HG03432 (cell line): Measurements from ENCODE around the gene COL9A2.

Experiments used
- ATAC-seq: cut with Tn5 transposase; IDR thresholded peaks from one replicate; pipeline ENCODE4 v1.9.1; 2021; ENCODE audit warnings: mild to moderate bottlenecking, moderate library complexity; ENCODE audit not compliant: unreplicated experiment

Gene COL9A2

DNA sequence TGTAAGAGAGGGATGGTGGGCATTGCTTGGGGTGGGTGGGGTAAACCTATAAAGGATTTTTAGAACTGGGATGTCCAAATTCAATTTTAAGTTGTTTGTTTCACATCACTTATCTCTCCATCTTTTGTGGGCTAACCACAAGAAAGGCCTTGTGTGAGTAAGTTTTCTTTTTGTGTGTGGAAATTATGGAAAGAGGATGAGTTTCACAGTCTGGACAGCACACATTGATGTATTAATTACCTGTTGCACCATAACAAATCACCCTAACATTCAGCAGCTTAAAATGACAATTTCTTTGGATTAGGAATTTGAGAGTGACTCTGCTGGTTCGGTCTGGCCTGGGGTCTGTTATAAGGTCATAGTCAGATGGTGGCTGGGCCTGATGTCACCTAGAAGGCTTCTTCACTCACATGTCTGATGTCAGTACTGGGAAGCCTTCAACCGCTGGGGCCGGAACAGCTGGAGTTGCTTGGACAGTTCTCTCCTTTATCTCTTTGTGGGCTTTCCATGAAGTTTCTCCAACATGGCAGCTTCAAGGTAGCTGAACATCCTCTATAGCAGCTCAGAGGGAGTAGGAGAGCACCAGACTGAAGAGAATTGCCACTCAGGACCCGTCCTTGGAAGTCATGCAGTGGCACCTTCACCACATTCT is 2.0 kb upstream of the COL9A2 start:
- ATAC-seq = no peak

DNA sequence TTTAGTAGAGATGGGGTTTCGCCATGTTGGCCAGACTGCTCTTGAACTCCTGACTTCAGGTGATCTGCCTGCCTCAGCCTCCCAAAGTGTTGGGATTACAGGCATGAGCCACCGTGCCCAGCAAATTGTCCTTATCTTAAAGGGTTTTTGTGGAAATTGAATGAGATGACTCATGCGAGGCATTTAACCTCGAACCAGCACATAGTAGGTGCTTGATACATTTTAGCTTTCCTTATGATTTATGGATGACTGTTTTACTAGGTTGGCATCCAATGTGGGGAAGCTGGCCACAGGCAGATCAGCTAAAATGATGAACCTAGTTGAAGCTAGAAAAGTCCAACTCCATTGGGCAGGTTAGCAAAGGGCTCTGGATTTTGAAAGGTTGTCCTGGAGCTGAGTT is 1.4 kb upstream of the COL9A2 start:
- ATAC-seq = no peak

DNA sequence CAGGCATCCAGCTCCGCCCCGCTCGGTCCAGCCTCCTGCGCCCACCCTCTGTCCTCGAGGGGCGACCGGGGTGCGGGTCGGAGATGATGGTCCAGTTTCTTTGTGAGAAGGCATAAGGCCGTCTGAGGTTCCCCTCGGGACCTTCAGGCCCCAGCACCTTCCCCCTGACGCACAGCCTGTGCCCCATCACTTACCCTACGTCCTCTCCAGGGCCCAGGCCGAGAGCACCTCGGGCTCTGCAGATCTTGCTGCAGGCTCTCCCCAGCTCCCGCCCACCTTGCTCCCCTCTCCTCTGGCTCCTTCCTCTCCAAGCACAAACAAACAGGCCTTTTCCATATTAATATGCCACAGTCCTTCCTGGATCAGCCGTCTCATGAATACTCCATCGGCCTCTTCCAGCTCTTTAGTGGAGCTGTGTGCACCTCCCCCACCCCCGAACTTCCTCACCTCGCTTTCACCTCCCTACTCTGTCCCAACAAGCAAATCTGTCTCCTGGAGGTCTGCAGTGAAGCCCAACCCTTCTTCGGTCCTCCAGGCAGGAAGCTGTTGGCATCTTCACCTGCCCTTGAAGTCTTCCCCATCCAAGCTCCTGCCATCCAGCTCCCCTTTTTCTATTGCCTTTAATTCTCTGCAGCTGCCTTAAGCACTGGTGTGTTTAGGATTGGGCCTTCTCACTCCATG is 448 bp upstream of the COL9A2 start:
- ATAC-seq = no peak

DNA sequence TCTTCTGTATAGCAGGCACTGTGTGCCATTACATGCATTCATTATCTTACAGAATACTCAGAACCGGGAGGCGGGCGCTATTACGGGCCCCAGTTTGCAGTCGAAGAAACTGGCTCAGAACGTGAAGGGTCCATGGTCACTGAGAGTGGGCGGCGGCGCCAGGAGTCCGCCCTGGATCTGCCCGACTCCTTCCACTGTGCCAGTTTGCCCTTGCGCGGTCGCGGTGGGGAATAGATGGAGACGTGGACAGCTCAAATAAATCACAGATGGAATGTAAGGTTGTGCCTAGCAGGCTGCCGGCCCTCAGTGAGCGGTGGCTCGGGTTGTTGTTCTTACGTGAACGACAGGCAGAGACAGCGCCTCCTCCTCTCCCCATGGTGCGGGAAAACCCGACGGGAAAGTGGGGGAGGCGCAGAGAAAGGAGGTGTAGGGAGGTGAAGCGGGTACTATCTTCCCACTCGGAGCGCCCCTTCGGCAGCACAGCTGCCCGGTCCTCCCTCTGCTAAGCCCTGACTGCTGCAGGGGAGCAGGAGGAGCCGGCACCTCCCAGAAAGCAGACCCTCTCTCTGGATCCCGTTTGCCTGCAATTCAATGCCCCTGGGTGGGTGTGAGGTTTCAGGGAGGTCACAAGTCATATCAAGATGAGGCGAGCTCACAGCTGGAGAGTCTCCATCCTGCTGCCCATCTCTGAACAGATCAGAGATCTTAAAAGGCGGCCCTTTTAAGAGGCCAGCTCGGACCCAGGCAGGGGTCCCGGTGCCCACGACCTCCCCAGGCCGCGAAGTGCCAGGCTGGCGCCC is 1.1 kb downstream of the COL9A2 start:
- ATAC-seq = no peak

DNA sequence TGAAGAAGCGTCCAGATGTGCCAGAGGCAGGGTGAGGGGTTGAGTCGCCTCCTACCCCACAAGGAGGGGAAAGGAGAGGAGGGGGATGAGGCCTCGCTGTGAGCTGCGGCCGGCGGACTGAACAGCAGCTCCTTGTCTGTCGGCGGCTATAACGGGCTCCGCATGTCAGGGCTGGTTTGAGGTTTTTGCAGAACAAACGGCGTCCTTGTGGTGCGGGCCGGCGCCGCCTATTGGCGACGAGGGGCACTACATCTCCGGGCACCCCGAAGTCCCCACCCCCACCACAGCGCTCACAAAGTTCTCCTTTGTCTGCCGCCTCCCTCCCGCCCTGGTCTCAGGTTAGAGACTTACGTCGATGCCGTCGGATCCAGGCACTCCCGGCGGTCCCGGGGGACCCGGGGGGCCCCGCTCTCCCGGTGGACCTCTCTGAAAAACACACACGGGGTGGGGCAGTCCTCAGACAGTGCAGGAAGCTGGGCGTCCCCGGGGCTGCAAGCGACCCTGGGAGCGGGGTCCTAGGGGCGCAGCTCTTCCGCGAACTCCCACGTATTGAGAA is 1.8 kb downstream of the COL9A2 start:
- peak; percentile 48 for ATAC-seq

DNA sequence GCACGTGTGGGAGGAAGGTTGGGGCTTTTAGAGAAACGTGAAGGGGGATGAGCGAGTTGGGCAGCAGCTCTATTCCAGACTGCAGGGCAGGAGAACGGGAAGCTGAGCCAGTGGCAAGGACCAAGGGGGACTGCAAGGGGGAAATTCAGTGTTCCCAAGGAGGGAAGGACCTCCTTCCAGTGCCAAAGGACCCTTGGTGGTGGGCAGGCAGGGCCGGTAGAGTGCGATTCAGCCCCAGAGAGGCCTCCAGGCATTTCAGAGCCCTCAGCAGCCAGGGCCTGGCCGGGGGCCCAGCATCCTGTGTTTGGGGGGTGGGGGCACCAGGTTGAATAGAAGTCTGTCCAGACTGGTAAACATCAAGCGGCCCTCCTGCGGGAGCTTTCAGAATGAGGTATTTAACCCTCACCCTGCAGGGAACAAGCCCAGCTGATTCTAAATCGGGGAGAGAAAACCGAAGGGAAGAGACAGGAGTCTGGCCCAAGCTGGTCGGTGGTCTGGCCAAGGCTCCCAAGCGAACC is 2.3 kb downstream of the COL9A2 start:
- ATAC-seq = no peak

DNA sequence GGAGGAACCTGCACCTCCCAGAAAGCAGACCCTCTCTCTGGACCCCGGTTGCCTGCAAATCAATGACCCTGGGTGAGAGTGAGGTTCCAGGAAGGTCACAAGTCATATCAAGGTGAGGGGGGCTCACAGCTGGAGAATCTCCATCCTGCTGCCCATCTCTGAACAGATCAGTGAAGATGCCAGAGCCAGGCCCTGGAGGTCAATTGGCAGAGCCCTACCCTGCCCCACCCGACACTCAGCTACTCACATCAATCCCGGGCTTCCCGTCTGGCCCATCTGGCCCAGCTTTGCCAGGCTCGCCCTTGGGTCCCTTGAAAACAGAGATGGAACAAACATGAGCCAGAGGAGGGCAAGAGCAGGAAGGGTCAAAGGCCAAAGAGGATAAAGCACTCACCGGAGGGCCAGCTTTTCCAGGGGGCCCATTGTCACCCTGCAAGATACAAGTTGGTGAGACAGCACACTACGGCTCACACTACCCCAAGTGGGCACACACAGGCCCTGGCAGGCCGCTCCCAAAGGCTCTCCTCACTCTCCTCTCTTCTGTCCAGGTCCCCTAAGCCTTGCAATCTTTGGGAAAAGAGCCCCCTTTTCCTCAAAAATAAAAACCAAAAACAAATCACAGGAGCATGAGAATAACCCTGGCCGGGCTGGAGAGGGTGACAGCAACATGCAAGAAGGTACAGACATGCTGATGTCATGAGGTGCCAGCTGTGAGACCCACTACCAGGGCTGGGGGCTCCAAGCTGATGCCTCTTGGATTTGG is 2.9 kb downstream of the COL9A2 start:
- ATAC-seq = no peak

DNA sequence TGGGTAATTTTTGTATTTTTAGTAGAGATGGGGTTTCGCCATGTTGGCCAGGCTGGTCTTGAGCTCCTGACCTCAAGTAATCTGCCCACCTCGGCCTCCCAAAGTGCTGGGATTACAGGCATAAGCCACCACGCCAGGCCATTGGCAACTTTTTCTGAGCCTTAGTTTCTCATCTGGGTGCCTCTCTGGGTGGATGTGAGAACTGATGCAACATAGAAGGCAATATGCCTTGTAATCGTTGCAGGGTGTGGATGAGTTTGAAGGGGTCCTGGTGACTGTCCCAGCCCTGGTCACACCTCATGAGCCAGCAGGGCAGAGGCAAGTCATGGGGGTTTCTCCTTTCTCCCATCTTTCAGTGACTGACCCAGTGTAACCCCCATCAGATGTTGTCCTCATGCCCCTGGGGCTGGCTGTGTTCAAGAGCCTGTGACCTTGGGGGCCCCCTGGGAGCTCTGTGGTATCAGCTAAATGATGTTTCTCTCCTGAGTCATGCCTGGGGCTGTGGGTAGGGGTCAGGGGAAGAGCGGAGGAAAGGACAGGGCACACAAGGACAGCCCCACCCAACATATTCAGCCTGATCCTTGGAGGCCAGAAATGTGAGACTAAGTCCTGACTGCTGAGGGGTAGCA is 3.6 kb downstream of the COL9A2 start:
- ATAC-seq = no peak

DNA sequence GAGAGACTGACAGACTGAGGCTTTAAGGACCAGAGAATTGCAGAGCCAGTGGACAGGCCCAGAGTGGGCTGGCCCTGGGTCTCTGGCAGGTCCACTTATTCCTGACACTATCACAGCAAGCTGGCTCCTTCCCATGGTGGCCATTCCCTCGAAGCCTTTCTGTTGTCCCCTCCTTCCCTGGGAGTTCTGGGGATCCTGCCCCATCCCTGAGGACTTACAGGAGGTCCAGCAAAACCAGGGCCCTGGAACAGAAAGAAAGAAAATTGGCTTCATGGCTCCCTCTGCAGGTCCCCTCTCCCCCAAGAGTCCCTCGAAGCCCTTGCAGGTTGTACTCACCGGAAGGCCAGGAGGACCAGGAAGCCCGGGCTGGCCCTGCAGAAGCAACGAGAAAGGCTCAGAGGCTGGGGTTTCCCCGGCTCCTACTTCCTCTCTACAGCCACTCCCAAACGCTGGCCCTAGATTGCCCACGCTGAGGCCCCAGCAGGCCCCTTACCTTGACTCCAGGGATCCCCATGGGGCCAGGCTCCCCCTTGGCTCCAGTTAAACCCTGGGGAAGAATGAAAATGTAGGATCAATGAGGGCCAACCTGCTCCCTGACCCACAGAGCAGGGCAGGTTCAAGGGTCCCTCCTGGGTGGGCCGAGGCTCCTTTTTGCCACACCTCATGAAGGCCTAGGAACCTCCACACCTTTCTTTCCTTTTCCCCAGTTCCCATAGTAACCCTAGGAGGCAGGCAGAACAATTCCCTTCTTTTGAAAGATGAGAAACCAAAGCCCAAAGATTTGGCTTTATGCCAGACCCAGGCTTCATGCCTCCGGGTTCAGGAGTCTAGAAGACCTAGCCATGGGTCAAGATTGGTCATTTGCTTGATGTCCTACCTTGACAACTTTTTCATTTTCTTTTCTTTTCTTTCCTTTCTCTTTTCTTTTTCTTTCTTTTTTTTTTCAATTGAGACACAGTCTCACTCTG is 4.6 kb downstream of the COL9A2 start:
- no peak for ATAC-seq

DNA sequence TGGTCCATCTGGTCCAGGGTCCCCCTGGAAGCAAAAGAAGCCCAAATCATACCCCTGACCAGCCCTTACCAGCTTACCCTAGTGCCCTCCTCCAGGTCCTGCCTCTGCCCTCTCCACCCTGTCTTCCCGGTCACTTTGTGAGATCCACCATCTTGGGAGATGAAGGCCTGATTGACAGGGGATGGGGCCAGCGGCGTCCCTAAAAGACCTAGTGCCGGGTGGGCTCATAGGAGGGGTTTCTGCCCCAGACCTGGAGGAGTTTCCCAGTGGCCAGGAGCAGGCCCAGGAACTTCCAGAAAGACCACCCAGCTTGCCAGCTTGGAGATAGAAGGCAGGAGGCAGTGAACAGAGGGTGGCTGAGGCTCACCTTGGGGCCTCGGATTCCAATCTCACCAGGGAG is 5.4 kb downstream of the COL9A2 start:
- no peak for ATAC-seq

DNA sequence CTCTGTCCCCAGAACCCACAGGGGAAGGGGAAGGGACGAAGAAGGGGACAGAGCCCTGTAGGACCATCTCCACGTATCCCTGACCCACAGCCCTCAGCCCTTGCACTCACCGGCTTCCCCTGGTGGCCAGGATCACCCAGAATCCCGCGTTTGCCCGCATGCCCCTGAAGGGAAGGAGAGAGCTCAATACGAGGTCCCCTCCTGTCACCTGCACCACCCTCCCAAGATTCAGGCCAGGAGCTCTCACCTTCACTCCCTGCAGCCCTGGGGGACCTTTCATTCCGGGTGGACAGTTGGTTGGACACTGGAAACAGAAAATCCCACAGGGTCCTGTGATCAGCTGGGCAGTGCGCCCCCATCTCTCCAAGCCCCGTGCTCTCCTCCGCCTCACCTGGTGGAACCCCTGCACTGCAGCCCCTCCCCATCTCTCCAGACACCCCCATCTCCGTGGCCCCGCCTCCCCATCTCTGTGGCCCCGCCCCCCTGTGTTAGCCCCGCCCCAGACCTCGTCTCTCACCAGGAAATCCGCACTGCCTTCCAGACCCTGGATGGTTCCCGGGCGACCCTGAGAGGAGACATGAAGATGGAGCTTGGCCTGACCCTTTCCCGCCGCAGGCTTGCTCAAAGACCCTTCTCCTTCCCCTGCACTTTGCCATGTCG is 6.0 kb downstream of the COL9A2 start:
- ATAC-seq = no peak

DNA sequence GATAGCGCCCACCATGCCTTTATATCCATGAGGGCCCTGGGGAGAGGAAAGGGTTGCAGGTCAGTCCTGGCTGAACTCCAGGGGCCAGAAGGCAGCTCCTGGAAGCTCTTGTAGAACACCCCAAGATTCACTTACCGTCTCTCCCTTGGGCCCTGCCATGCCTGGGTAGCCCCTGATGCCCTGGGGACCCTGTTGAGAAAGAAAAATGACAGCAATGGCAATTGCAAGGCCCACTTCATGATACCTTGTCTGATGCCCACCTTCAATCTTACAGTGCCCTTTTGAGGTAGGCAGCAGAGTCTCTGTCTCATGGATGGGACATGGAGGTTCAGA is 7.0 kb downstream of the COL9A2 start:
- ATAC-seq = no peak

DNA sequence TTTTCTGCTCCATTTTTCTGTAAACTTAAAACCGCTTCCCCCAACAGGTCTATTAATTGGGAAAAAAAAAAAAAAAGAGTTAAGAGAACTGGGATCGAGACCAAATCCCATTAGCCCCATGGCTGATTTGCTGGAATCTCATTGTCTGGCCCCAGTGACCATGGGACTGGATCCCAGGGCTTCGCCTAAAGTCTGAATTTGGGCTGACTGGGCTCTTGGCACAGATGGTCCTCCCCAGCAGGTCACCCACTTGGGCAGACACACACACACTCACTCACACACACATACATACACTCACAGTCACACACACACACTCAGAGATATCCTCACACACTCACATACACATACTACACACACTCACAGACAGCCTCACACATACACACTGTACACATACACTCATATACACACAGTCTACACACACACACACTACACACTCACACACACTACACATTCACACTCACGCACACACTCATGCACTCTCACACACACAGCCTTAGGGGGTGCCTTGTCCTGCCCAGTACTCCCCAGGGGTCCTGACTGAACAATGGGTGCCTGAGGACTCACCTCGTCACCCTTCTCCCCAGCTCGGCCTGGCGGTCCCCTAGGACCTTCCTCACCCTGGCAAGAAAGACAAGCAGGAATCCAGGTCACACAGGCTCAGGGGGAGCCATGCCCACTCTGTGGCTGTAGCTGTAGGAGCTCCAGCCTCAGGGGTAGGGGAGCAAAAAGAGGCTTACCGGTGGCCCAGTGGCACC is 7.5 kb downstream of the COL9A2 start:
- ATAC-seq = no peak

DNA sequence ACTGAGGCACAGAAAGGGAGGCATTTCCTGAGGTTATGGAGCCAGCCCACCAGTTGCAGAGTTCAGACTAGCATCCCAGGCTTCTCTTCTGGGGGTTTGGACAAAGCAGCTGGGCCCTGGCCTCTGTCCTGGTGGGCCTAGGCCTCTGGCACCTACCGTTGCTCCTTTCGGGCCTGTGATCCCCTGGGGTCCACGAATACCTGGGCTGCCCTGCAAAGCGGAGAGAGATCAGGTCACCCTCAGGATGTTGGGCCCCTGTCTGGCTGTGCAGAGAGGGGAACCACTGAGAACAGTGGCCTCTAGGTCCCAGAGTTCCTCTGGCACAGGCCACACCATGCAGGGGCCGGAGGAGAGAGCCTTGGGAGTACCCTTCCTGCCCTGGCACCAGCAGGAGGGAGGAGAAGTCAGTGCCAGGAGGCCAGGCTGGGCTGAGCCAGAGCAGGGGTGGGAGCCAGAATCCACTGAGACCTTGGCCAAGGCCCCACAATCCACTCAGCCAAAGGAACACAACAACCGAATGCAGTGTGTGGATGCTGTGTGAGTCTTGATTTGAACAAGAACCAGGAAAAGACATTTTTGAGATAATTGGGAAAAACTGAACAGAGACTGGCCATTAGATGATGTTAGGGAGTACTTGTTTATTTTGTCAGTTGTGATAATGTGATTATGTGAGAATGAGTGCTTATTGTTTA is 8.9 kb downstream of the COL9A2 start:
- ATAC-seq = no peak

DNA sequence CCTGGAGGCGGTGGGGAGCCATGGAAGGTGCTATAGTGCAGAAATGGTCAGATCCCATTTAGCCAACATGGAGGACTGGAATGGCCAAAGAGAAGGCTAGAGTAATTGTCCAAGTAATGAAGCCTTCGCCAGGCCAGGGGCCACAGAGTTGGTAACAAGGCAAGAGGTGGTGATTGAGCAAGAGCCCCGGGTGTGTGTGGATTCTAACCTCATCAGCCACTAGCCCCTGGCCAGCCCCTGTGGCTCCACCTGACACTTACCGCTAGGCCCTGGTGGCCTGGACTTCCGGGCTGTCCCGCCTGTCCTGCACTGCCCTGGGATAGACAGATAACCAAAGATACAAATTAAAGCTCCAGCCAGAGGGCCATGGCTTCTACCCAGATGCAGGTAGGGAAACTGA is 9.9 kb downstream of the COL9A2 start:
- no peak for ATAC-seq

DNA sequence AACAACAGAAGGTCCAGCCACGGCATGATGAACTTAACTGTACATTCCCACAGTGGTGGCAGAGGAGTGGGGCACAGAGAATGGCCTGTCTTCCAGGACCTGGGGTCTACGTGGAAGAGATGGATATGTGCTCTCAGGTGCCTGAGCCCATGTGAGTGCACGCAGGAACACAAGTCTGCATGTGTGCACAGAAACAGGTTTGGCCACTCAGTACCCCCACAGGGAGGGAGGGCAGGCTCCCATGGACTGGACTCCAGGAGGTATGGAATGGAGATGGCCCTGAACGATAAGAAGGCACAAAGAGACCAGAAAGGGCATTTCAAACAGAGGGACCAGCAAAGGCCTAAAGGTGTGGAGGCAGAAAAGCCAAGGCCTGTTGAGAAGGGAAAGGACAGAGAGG is 10.8 kb downstream of the COL9A2 start:
- ATAC-seq = no peak

DNA sequence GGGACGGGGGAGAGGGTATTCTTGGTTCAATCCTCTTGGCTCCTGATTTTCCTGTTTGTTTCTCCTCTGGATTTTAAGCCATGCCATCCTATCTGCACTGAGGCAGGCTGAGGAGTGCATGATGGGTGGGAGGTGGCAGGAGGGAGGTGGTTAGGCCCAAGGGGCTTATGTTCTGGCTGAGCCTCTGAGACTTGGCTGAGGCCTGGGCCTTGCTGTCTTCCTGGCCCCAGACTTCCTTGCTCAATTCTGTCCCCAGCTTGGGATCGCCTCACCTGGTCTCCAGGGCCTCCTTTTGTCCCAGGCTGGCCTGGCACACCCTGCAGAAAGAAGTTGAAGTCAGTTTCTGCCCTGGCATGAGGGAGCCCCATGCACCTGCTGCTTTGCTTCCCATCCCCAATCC is 11.2 kb downstream of the COL9A2 start:
- no peak for ATAC-seq

DNA sequence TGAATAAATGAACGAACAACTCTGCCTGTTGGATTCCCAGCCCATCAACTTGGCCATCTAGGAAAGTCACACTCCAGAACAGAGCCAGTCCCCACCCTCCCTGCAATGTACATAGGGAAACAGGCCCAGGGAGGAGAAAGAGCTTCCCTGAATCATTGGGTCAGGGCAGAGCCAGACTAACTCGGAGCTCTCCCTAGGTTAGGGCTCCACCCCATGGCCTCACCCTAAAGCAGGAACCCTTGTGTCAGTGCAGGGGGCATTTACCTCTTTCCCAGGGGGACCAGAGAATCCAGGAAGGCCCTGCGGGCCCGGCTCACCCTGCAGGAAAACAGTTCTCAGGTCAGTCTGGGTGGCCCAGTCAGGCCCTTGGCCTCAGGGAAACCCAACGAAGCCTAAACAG is 11.6 kb downstream of the COL9A2 start:
- no peak for ATAC-seq
